IMR-90 (cell line): Measurements from ENCODE around the gene ZNF514. TPM values are rescaled to one million over a fixed set of nuclear protein-coding genes. Genes with fewer than 3 reads are reported as not detected.

Experiments
- ATAC-seq: fragments of 200-7000 bp; cut with Tn5 transposase; 2 replicates; pipeline ENCODE4 v1.9.1; 2020; ENCODE audit warnings: low read depth, mild to moderate bottlenecking, moderate library complexity
- BruUV-seq: library from RNA; stranded (reverse); fragments of 400-500 nt; replicated peaks from 2 replicates; lab custom pipeline; 2021; lab: Mats Ljungman, UMichigan
- CTCF ChIA-PET: fragments of 300-600 bp; formaldehyde crosslinking; extraction: SDS; loops from one replicate; lab custom pipeline; 2021; ENCODE audit warnings: antibody characterized with exemption; lab: Yijun Ruan, JAX
- POLR2A ChIA-PET: fragments of 300-600 bp; sonication (Branson Sonifier 250); formaldehyde crosslinking; loops from one replicate; lab custom pipeline; 2022; ENCODE audit warnings: antibody characterized with exemption; ENCODE audit not compliant: unreplicated experiment; lab: Charles Lee
- DNase-seq: peaks from one replicate; pipeline ENCODE4 v3.0.0; 2013
- H2AFZ ChIP-seq: replicated peaks from 2 replicates; pipeline ENCODE3; 2013; ENCODE audit warnings: low read length, mild to moderate bottlenecking; ENCODE audit not compliant: poor library complexity
- H2AK5ac ChIP-seq: 2 replicates; pipeline ENCODE4 v1.6.1; 2013; ENCODE audit warnings: low read depth, low read length, inconsistent platforms
- H2AK9ac ChIP-seq: replicated peaks from 2 replicates; pipeline ENCODE3; 2013; ENCODE audit warnings: mild to moderate bottlenecking, low read depth, low read length, moderate library complexity; ENCODE audit not compliant: poor library complexity
- H2BK120ac ChIP-seq: 2 replicates; pipeline ENCODE4 v1.6.1; 2013; ENCODE audit warnings: low read depth, low read length, inconsistent platforms
- H2BK15ac ChIP-seq: 3 replicates; pipeline ENCODE4 v1.6.1; 2013; ENCODE audit warnings: low read depth, low read length, inconsistent platforms
- H2BK20ac ChIP-seq: 2 replicates; pipeline ENCODE4 v1.6.1; 2013; ENCODE audit warnings: low read depth, mild to moderate bottlenecking, inconsistent platforms, low read length, moderate library complexity
- H2BK5ac ChIP-seq: 2 replicates; pipeline ENCODE4 v1.6.1; 2013; ENCODE audit warnings: mild to moderate bottlenecking, low read depth, low read length, inconsistent platforms; ENCODE audit not compliant: poor library complexity, severe bottlenecking
- H3K14ac ChIP-seq: replicated peaks from 2 replicates; pipeline ENCODE4 v1.6.1; 2013; ENCODE audit warnings: low read depth, low read length, inconsistent platforms
- H3K18ac ChIP-seq: 2 replicates; pipeline ENCODE4 v1.6.1; 2013; ENCODE audit warnings: low read depth, low read length, control low read depth
- H3K23ac ChIP-seq: 2 replicates; pipeline ENCODE4 v1.6.1; 2013; ENCODE audit warnings: low read depth, low read length, inconsistent platforms
- H3K27ac ChIP-seq: 2 replicates; pipeline ENCODE4 v1.5.1; 2013; ENCODE audit warnings: mild to moderate bottlenecking, control low read depth, low read length; ENCODE audit not compliant: insufficient read depth
- H3K27me3 ChIP-seq: 2 replicates; pipeline ENCODE4 v1.6.1; 2013; ENCODE audit warnings: low read length; ENCODE audit not compliant: control insufficient read depth, insufficient read depth
- H3K36me3 ChIP-seq: 2 replicates; pipeline ENCODE4 v1.6.1; 2013; ENCODE audit warnings: low read length, mixed read lengths; ENCODE audit not compliant: control insufficient read depth, insufficient read depth
- H3K4ac ChIP-seq: 2 replicates; pipeline ENCODE4 v1.6.1; 2013; ENCODE audit warnings: low read depth, low read length, inconsistent platforms
- H3K4me1 ChIP-seq: 2 replicates; pipeline ENCODE4 v1.6.1; 2013; ENCODE audit warnings: low read length, mixed read lengths; ENCODE audit not compliant: control insufficient read depth, insufficient read depth
- H3K4me2 ChIP-seq: 2 replicates; pipeline ENCODE4 v1.6.1; 2013; ENCODE audit warnings: low read depth, mild to moderate bottlenecking, control low read depth, low read length, moderate library complexity
- H3K4me3 ChIP-seq: 2 replicates; pipeline ENCODE4 v1.5.1; 2013; ENCODE audit warnings: low read depth, mild to moderate bottlenecking, control low read depth, low read length, moderate library complexity; ENCODE audit not compliant: insufficient read depth
- H3K56ac ChIP-seq: 2 replicates; pipeline ENCODE4 v1.6.1; 2013; ENCODE audit warnings: low read length, inconsistent platforms; ENCODE audit not compliant: insufficient read depth; ENCODE audit errors: extremely low read depth
- H3K79me1 ChIP-seq, 2 experiments: 2 replicates each; pipeline ENCODE4 v1.6.1; 2013; ENCODE audit warnings: low read length in 2 of 2, inconsistent platforms in 1 of 2, low read depth in 1 of 2
- H3K9ac ChIP-seq: 2 replicates; pipeline ENCODE4 v1.6.1; 2013; ENCODE audit warnings: low read depth, low read length, control low read depth
- H3K9me1 ChIP-seq: 2 replicates; pipeline ENCODE4 v1.6.1; 2013; ENCODE audit warnings: low read length, inconsistent platforms; ENCODE audit not compliant: insufficient read depth
- H3K9me3 ChIP-seq: 2 replicates; pipeline ENCODE4 v1.6.1; 2013; ENCODE audit warnings: low read length; ENCODE audit not compliant: control insufficient read depth, insufficient read depth
- H4K20me1 ChIP-seq: 2 replicates; pipeline ENCODE4 v1.6.1; 2013; ENCODE audit warnings: low read length, inconsistent platforms; ENCODE audit not compliant: insufficient read depth
- H4K5ac ChIP-seq: 2 replicates; pipeline ENCODE4 v1.6.1; 2013; ENCODE audit warnings: mild to moderate bottlenecking, low read depth, low read length, control low read depth
- H4K8ac ChIP-seq, 2 experiments: 2 replicates each; pipeline ENCODE4 v1.6.1; 2013; ENCODE audit warnings: low read depth in 2 of 2, low read length in 2 of 2, control low read depth in 1 of 2, inconsistent platforms in 1 of 2
- H4K91ac ChIP-seq: 2 replicates; pipeline ENCODE4 v1.6.1; 2013; ENCODE audit warnings: low read depth, low read length, inconsistent platforms; ENCODE audit not compliant: insufficient read depth
- BHLHE40 ChIP-seq: fragments of 150-350 bp; IDR thresholded peaks from 2 replicates; pipeline ENCODE4 v1.6.1; 2016; ENCODE audit warnings: mild to moderate bottlenecking, low read depth, low read length
- ELK1 ChIP-seq: fragments of 150-350 bp; IDR thresholded peaks from 2 replicates; pipeline ENCODE4 v1.6.1; 2016; ENCODE audit warnings: low read depth, mild to moderate bottlenecking, low read length, moderate library complexity, borderline replicate concordance
- USF2 ChIP-seq: fragments of 150-350 bp; IDR thresholded peaks from 2 replicates; pipeline ENCODE4 v1.6.1; 2017; ENCODE audit warnings: mild to moderate bottlenecking, antibody characterized with exemption, low read length, low read depth
- WGBS, 2 experiments: methylation state at CpG; one replicate each; pipeline versions ENCODE4 v1.1.5 to v1.1.7; 2013; ENCODE audit warnings: missing lambda C conversion rate in 2 of 2; ENCODE audit not compliant: insufficient read length in 1 of 2; ENCODE audit errors: extremely low coverage in 2 of 2; 5-methylcytosine and 5-hydroxymethylcytosine counted together
- dilution Hi-C: fragments of 300-500 bp; cut with HindIII; formaldehyde crosslinking; loops from one replicate; pipeline ENCODE4 v1.14.3; 2018; ENCODE audit warnings: low sequenced_read_pairs; ENCODE audit not compliant: unreplicated experiment
- in situ Hi-C: fragments of 300-500 bp; cut with MboI; formaldehyde crosslinking; loops from 3 replicates; pipeline ENCODE4 v1.14.3; 2019; ENCODE audit warnings: low sequenced_read_pairs, inconsistent platforms, mixed read lengths
- intact Hi-C: fragments of 100-400 bp; cut with micrococcal nuclease; formaldehyde crosslinking; loops from 2 replicates; pipeline ENCODE4 v1.10.0; 2022
- polyA plus RNA-seq, 3 experiments: library from polyadenylated mRNA; depleted of rRNA; stranded (reverse); fragments of >200 nt; gene quantifications; 2 replicates each; pipeline ENCODE4 v1.2.3, GENCODE V29; 2012; ENCODE audit warnings: low replicate concordance in 1 of 3
- total RNA-seq: library from RNA; depleted of rRNA; stranded (reverse); fragments of >200 nt; gene quantifications from 2 replicates; pipeline ENCODE4 v1.2.3, GENCODE V29; 2012

Gene ZNF514
- total and polyA plus RNA-seq, 2 of the 4 experiments (the other 2 are of a cell fraction): 5.3 to 6.5 TPM

- H3K9me1 ChIP-seq: no peaks in the 10 kb centered on the region
- H3K9ac ChIP-seq: peak overlapping the region; percentile 50; the same call in 1 of the 2 replicates
- no peak overlapping the region for H4K91ac ChIP-seq
- DNase-seq: peak; percentile 13
- dilution Hi-C loops: no loop called here
- H3K36me3 ChIP-seq: peaks cover 19% of the 10 kb centered on the region
- intact Hi-C loops: loop anchor here (5.0 kb wide), 1 partner anchor 41 kb away; the partner anchor contains the start of gene ZNF2
- H3K14ac ChIP-seq: no peak overlapping the region
- H3K23ac ChIP-seq: no peak overlapping the region
- H2BK20ac ChIP-seq: no peak overlapping the region
- CTCF ChIA-PET: no interaction called here
- BruUV-seq: no TSS peak
- peak overlapping the region; percentile 17; the same call in 1 of the 2 replicates for H4K5ac ChIP-seq
- H3K9me3 ChIP-seq: peaks cover 23% of the 10 kb centered on the region
- no peaks in the 10 kb centered on the region for H4K20me1 ChIP-seq
- H2BK120ac ChIP-seq: no peak overlapping the region
- peaks cover 0 to 4% of the 10 kb centered on the region in 2 experiments; a peak in 2 of 4 replicates for H3K79me1 ChIP-seq
- POLR2A ChIA-PET: no interaction called here
- H3K27me3 ChIP-seq: no peaks in the 10 kb centered on the region
- no peak overlapping the region for H2BK5ac ChIP-seq
- no peak overlapping the region for H2AK5ac ChIP-seq
- H3K27ac ChIP-seq: no peak overlapping the region
- H2AK9ac ChIP-seq: peak overlapping the region; percentile 89
- H3K56ac ChIP-seq: no peak overlapping the region
- H2AFZ ChIP-seq: peak overlapping the region; percentile 99
- H3K4me1 ChIP-seq: no peaks in the 10 kb centered on the region
- peak overlapping the region; percentile 91 for H3K4me3 ChIP-seq
- in situ Hi-C loops: no loop called here
- no peak overlapping the region for H2BK15ac ChIP-seq
- no peak overlapping the region; the same call in 1 of the 2 replicates for H3K4ac ChIP-seq
- WGBS, 2 experiments: 36% methylated on average over 3 of the region's 6 CpGs; no CpG with 5 or more reads in 1 of the 2 experiments
- H4K8ac ChIP-seq: peak overlapping the region; percentile 62 to 85; a peak in 3 of 4 replicates
- ATAC-seq: no peak
- TF ChIP-seq ELK1 (no peak), BHLHE40 (no peak), USF2 (no peak)
- peak overlapping the region; percentile 94 for H3K4me2 ChIP-seq
- no peak overlapping the region for H3K18ac ChIP-seq
Measured at GRCh38 chr2:95208106-95208505, 48.5 kb upstream of the ZNF514 start.
